ENCODE measurements around the gene HIGD1B. TPM values are rescaled to one million over a fixed set of nuclear protein-coding genes. Genes with fewer than 3 reads are reported as not detected.

HIGD1B gene
- total RNA-seq, 3 donors from 2014 or later (not counting 1 experiment from before 2014, with no cell fraction given) = not detected

DNA sequence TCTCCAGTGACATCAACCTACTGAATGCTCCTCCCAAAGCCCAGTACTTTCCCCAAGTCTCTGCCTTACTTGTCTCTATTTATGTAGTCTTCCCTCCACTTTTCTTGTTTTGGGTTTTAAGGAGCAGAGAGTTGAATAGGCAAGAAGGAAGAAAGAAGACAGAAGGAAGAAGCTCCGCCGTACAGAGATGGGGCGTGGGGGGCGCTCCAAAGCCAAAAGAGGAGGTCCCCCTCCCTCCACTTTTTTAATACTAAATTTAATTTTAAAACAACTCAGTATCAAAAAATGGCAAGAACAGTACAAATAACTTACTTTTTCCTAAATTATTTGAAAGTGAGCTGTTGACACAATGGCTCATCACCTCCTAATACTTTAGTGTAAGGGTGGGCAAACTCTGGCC, 47.0 kb downstream of the HIGD1B start:
- Mint-ChIP-seq H3K27ac (no peak overlapping the region), H3K4me3 (no peak overlapping the region), H3K27me3 (ENCODE audit: low read depth in 2 of 2) (no peaks in the 10 kb centered on the region), H3K36me3 (no peaks in the 10 kb centered on the region), H3K9me3 (no peaks in the 10 kb centered on the region), H3K4me1 (peaks cover 13 to 30% of the 10 kb centered on the region in 2 donors)
- TF ChIP-seq, protein P1, sequence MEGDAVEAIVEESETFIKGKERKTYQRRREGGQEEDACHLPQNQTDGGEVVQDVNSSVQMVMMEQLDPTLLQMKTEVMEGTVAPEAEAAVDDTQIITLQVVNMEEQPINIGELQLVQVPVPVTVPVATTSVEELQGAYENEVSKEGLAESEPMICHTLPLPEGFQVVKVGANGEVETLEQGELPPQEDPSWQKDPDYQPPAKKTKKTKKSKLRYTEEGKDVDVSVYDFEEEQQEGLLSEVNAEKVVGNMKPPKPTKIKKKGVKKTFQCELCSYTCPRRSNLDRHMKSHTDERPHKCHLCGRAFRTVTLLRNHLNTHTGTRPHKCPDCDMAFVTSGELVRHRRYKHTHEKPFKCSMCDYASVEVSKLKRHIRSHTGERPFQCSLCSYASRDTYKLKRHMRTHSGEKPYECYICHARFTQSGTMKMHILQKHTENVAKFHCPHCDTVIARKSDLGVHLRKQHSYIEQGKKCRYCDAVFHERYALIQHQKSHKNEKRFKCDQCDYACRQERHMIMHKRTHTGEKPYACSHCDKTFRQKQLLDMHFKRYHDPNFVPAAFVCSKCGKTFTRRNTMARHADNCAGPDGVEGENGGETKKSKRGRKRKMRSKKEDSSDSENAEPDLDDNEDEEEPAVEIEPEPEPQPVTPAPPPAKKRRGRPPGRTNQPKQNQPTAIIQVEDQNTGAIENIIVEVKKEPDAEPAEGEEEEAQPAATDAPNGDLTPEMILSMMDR (IDR thresholded peaks at IDR 0.05) = no peak
- Histone ChIP-seq H3K4me1 (ENCODE audit: control insufficient read depth, insufficient read depth, low read length) (peaks cover 14% of the 10 kb centered on the region), H3K27ac (ENCODE audit: low read length) (no peak overlapping the region), H3K36me3 (ENCODE audit: control insufficient read depth, insufficient read depth, low read length) (peaks cover 25% of the 10 kb centered on the region), H3K4me3 (ENCODE audit: low read length) (no peak overlapping the region), H3K9me3 (ENCODE audit: control insufficient read depth, insufficient read depth, low read length) (no peaks in the 10 kb centered on the region), H3K27me3 (ENCODE audit: control insufficient read depth, insufficient read depth, low read length) (no peaks in the 10 kb centered on the region)
- DNase-seq (no peak), ATAC-seq (no peak)
- intact Hi-C loops (cut with micrococcal nuclease) = no loop called here
- WGBS (ENCODE audit: insufficient coverage) = 98% methylated on average over 4 of the region's 4 CpGs

DNA sequence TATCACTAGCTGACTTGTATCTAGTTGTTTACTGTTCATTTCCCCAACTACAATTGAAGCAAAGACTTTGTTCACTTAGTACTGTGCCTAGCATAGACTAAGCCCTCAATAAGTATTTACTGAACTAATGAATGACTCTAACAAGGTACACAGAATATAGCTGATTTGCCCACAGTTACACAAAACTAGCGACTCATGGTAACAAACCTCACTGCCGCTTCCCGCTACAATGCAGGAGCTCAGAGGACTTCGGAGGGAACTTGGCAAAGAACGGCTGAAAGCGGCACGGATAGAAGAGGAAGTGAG, 51.0 kb downstream of the HIGD1B start:
- intact Hi-C loops (cut with micrococcal nuclease) = loop anchor here (1.0 kb wide), 2 partner anchors 49 to 163 kb away; partner anchors contain the start of genes KIF18B and NMT1
- Mint-ChIP-seq H3K27me3 (ENCODE audit: low read depth in 2 of 2) (peaks cover 3 to 11% of the 10 kb centered on the region in 2 donors), H3K27ac (peak overlapping the region; percentile 99), H3K4me3 (peak overlapping the region; percentile 92), H3K9me3 (no peaks in the 10 kb centered on the region), H3K36me3 (no peaks in the 10 kb centered on the region), H3K4me1 (peaks cover 16 to 32% of the 10 kb centered on the region in 2 donors)
- Histone ChIP-seq H3K4me3 (ENCODE audit: low read length) (peak overlapping the region; percentile 97), H3K4me1 (ENCODE audit: control insufficient read depth, insufficient read depth, low read length) (peaks cover 20% of the 10 kb centered on the region), H3K36me3 (ENCODE audit: control insufficient read depth, insufficient read depth, low read length) (peaks cover 9% of the 10 kb centered on the region), H3K27ac (ENCODE audit: low read length) (peak overlapping the region; percentile 99), H3K27me3 (ENCODE audit: control insufficient read depth, insufficient read depth, low read length) (no peaks in the 10 kb centered on the region), H3K9me3 (ENCODE audit: control insufficient read depth, insufficient read depth, low read length) (no peaks in the 10 kb centered on the region)
- DNase-seq = no peak
- 0% methylated on average over 7 of the region's 7 CpGs for WGBS (ENCODE audit: insufficient coverage)
- no peak for ATAC-seq
- TF ChIP-seq, protein P1 (IDR thresholded peaks at IDR 0.05) = no peak

DNA sequence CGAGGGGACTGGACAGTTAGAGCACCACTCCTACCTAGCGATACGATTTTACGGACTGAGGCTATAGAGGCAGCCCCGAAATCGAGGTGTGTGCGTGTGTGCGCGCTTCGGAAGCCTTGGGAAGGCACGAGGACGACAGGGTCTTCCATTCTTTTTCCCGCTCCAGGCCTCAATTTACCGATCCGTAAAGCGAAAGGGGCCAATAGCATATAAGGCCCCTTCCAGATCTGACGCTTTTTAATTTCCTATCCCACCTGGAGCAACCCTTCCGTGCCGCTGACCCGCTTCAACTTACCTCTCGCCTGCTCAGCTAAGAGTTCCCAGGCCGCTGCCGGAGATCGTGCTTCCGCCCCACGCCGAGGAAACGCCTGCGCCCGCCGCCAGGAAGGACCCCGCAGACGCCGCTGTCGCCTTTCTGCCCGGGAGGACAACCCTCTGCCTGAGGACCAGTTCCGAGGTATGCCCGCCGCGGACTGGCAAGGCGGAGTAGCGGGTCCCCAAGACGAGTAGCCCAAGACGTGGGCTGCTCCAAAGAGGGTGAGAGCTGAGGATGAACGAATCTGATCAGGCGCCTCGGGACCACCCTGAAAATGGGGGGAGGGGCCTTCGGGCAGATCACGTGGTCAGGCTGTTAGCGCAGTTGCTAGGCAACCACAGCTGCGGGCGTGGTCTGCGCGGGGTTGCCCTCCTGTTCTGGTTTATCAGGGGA, 51.5 kb downstream of the HIGD1B start, which contains the start of gene EFTUD2:
Gene EFTUD2 (minus strand): TSS at position 372 of the 709 bp plus-strand sequence. CDS start 4,924 bp downstream, outside the sequence.
- Mint-ChIP-seq H3K4me3 (peak within 1 kb of the TSS; percentile 92), H3K36me3 (no peaks in the 10 kb centered on the region), H3K27me3 (ENCODE audit: low read depth in 2 of 2) (peaks cover 3 to 11% of the 10 kb centered on the region in 2 donors), H3K9me3 (no peaks in the 10 kb centered on the region), H3K27ac (peak within 1 kb of the TSS; percentile 99), H3K4me1 (peaks cover 16 to 32% of the 10 kb centered on the region in 2 donors)
- Histone ChIP-seq H3K4me1 (ENCODE audit: control insufficient read depth, insufficient read depth, low read length) (peaks cover 20% of the 10 kb centered on the region), H3K27ac (ENCODE audit: low read length) (peak within 1 kb of the TSS; percentile 99), H3K9me3 (ENCODE audit: control insufficient read depth, insufficient read depth, low read length) (no peaks in the 10 kb centered on the region), H3K4me3 (ENCODE audit: low read length) (peak within 1 kb of the TSS; percentile 97), H3K36me3 (ENCODE audit: control insufficient read depth, insufficient read depth, low read length) (peaks cover 4% of the 10 kb centered on the region), H3K27me3 (ENCODE audit: control insufficient read depth, insufficient read depth, low read length) (no peaks in the 10 kb centered on the region)
- intact Hi-C loops (cut with micrococcal nuclease) = loop anchor here (1.0 kb wide), 2 partner anchors 48 to 162 kb away; partner anchors contain the start of genes KIF18B and NMT1
- ATAC-seq (peak; percentile 93 to 95 (median 94)), DNase-seq (peak; percentile 94 to 97)
- under 1% methylated on average over 54 of the region's 54 CpGs for WGBS (ENCODE audit: insufficient coverage)
- TF ChIP-seq, protein P1 (IDR thresholded peaks at IDR 0.05) = no peak

Other genes starting within 250 kb of the HIGD1B start
- gene MEIOC, start 191.4 kb upstream of the HIGD1B start, total RNA-seq = not detected
- 10 to 100 TPM; 20.2 to 26.9 (median 23.7) TPM for gene CCDC43, start 158.1 kb upstream of the HIGD1B start, total RNA-seq
- gene DBF4B, start 139.2 kb upstream of the HIGD1B start, total RNA-seq = 1 to 10 TPM; 3.0 to 4.1 (median 4.1) TPM
- under 1 TPM; 0.18 to 0.28 (median 0.28) TPM for gene ADAM11, start 88.9 kb upstream of the HIGD1B start, total RNA-seq
- under 1 TPM in 1 of 3 donors, not detected in 2; 0.16 TPM for gene GJC1, start 17.6 kb upstream of the HIGD1B start, total RNA-seq
- gene EFTUD2, start 51.6 kb downstream of the HIGD1B start, total RNA-seq = 100 to 1,000 TPM; 135 to 178 (median 164) TPM
- not detected for gene GFAP, start 67.6 kb downstream of the HIGD1B start, total RNA-seq
- 1 to 10 TPM in 2 of 3 donors, under 1 TPM in 1; 0.53 to 1.3 (median 1.1) TPM for gene KIF18B, start 99.9 kb downstream of the HIGD1B start, total RNA-seq
- gene C1QL1, start 120.4 kb downstream of the HIGD1B start, total RNA-seq = not detected
- gene DCAKD, start 203.7 kb downstream of the HIGD1B start, total RNA-seq = 10 to 100 TPM; 15.4 to 21.4 (median 21.1) TPM
- 10 to 100 TPM; 56.6 to 94.7 (median 77.6) TPM for gene NMT1, start 213.4 kb downstream of the HIGD1B start, total RNA-seq